Heart left ventricle (tissue), 13 donors: ENCODE data around the gene RBM27.

Experiments
- POLR2A ChIP-seq, 2 donors: fragments of 450-650 bp; IDR thresholded peaks; one replicate each; pipeline ENCODE4 v1.6.1; 2017; ENCODE audit warnings: antibody characterized with exemption in 2 of 2, mild to moderate bottlenecking in 2 of 2, moderate library complexity in 2 of 2
- TF ChIP-seq, protein P1 (sequence below), 12 donors: fragments of 200-600 bp; sonication (generic) in 4 of 12; IDR thresholded peaks; one replicate each; pipeline versions ENCODE4 v1.5.0 to v1.8.0; 2018 to 2022; ENCODE audit warnings: antibody characterized with exemption in 12 of 12, mild to moderate bottlenecking in 5 of 12
- donor health status: ischemic (EF 13 %, LVEDD 7.1; RV severe dilation, severe dysfunction).
- donor health status: DM: no; HTN: yes; CAD: no.
- donor health status: DM: no; HTN: no; CAD: no.
- donor health status: ischemic (EF 25% LVEDD 6.9; RV normal size, moderate dysfunction).
- donor health status: ischemic (EF 25% LVEDD 5.7; RV mildly dilated, moderate dysfunction).
- donor health status: ischemic (EF 35%, LVEDD 5.7; RV mildly dilated, moderate dysfunction).
- donor health status: nonischemic (EF 11% LVEDD 7.7; RV severe dilation, severe dysfunction).
- donor health status: DM: yes; HTN: yes; CAD: no.
- donor health status: PGD.
- donor health status: ischemic (EF 29% LVEDD 5.4; RV normal size, mild dysfunction).
- donor health status: nonischemic (EF 23%, LVEDD 6.1; RV moderate dilation, normal function).

DNA sequence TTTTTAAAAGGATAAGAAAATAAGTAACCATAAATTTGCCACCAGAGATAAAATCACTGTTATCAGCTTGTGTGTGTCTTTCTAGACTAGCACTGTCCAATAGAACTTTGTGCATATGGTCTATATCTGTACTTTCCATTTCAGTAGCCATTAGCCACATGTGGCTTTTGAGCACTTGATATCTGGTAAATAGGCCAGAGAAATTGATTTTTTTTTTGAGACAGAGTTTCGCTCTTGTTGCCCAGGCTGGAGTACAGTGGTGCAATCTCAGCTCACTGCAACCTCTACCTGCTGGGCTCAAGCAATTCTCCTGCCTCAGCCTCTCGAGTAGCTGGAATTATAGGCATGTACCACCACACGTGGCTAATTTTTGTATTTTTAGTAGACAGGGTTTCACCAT is 17.8 kb downstream of the RBM27 start:
- TF ChIP-seq, protein P1, sequence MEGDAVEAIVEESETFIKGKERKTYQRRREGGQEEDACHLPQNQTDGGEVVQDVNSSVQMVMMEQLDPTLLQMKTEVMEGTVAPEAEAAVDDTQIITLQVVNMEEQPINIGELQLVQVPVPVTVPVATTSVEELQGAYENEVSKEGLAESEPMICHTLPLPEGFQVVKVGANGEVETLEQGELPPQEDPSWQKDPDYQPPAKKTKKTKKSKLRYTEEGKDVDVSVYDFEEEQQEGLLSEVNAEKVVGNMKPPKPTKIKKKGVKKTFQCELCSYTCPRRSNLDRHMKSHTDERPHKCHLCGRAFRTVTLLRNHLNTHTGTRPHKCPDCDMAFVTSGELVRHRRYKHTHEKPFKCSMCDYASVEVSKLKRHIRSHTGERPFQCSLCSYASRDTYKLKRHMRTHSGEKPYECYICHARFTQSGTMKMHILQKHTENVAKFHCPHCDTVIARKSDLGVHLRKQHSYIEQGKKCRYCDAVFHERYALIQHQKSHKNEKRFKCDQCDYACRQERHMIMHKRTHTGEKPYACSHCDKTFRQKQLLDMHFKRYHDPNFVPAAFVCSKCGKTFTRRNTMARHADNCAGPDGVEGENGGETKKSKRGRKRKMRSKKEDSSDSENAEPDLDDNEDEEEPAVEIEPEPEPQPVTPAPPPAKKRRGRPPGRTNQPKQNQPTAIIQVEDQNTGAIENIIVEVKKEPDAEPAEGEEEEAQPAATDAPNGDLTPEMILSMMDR (IDR thresholded peaks at IDR 0.05), result no peak
- no peak for TF ChIP-seq POLR2A (IDR thresholded peaks at IDR 0.05)
